Measurements from ENCODE around the gene BEST2.
A peak's percentile ranks its signal among the peaks of the same experiment; 100 is the strongest.

Gene BEST2

DNA sequence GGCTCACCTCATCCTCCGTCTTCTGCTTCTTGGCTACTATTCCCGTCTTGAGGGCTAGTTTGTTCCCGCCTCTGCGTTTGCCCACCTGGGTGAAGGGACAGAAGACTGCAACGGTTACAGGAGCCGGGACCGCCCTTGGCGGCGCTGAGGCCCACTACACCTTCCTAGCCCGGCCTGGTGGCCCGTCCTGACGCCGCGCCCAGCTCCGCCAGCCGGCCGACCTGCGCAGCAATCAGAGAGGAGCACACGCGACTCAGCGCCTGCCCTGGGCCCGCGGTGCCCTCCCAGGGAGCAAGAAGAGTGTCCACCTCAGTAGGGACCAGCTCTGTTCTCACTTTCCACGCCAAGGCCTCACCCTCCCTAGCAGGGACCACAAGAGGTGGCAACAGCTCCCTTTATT, 20.3 kb upstream of the BEST2 start:
- DNase-seq (ENCODE audit: low spot score): no peak

DNA sequence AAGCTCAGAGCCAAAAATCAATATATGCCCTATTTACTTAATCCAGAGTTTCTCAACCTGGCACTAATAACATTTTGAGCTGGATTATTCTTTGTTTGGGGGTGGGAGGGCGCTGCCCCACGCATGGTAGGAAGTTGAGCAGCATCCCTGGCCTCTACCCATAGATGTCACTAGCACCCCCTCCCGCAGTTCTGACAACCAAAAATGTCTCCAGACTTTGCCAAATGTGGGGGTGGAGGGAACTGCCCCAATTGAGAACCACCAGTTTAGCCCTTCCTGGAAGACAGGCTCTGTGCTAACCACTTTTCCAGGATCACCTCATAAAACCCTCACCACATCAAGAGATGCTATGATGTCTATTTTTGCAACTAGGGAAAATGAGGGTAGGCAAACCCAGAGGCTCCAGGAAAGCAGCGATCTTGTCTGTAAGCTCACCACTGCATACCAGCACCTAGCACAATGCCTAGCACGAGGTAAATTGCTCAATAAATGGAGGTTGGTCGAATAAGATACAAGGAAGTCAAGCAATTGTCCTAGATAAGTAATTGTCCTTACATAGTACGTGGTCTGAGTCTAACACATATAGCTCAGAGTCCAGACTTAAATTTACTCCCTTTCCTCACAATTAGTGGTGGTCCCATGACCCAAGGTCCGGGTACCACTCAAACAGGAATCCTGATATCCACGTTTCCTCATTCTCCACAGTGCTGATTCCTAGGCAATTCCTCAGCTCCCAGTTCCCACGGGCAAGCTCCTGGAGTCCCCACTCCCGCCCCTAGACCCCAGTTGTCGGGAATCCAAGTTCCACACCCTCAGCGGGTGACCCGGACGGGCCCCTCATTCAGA, 18.0 kb upstream of the BEST2 start:
- DNase-seq (ENCODE audit: low spot score): peak; percentile 57

DNA sequence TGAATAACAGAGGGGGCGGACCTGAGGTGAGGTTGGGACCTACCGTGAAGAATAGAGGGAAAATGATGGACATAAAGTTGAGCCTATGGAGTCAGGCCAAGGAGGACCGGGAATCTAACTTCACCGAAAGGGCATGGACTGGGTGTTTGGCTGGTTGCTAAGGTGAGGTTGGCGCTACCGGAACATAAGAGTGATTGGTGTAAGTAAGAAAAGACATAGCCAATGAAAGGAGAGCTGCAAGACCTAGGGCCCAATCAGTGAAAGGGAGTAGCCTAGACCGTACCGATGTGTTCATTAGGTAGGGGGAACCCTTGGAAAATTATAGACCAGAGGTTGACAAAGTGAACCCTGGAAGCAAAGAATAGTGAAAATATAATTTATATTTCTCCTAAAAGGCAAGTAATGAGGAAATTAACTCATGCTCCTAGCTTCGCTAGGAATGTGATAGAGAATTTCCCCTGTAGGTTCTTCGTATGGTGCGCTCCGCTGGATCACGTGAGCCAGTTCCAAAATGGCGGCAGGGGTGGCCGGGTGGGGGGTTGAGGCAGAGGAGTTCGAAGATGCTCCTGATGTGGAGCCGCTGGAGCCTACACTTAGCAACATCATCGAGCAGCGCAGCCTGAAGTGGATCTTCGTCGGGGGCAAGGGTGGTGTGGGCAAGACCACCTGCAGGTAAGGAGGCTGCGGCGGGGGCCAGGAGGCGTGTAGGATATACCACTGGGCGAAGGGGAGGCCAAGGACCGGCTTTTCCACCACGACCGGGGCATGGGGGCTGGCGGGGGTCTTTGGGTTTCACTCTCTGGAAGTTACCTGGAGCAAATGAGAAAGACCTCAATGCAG, 14.4 kb upstream of the BEST2 start, which contains the start of gene GET3:
Gene GET3, plus strand, starts transcription at position 503 of the 840 bp plus-strand sequence. Its CDS starts 9 bp downstream, at position 512.
- DNase-seq (ENCODE audit: low spot score): peak; percentile 93

- DNase-seq (ENCODE audit: low spot score): no peak
These were observed 13.7 kb upstream of the BEST2 start for GRCh38 chr19:12737835-12738351.

DNA sequence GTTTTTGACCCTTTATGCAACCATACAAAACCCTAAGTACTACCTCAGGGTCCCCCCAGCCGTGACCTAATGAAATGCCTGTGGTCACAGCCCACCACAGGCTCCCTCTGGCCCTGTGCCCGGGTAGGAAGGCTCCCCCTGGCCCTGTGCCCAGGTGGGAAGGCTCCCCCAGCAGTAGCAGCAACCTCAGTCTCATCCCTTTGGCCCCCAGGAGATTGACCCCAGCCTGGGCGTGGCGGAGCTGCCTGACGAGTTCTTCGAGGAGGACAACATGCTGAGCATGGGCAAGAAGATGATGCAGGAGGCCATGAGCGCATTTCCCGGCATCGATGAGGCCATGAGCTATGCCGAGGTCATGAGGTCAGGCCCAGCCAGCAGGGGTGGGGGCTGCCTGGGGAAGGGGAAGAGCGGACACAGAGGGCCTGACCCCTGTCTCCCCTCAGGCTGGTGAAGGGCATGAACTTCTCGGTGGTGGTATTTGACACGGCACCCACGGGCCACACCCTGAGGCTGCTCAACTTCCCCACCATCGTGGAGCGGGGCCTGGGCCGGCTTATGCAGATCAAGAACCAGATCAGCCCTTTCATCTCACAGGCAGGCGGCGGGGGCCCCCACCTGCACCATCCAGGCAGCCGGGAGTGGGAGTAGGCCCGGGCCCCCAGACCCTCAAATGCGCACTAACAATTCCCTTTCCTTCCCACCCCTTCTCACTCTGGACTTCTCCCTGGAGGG, 6.3 kb upstream of the BEST2 start:
- DNase-seq (ENCODE audit: low spot score): no peak

DNA sequence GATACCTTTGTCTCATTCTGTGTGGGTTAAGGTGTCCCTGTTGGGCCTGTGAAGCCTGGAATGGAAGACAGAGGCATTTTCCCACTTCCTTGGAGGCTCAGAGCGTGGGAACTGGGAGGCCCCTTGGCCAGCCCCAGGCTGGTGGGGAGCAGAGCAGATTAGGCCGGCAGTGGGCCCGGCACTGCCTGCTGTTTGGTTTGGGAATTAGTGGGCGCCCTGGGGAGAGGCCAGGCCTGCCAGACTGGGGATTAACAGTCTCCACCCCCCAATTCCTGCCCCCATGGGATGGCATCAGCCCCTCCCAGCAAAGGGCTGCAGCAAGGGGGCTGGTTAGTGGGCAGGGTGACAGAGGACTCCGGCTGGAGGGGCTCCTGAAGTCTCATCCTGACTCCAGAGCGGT, 3.1 kb upstream of the BEST2 start:
- no peak for DNase-seq (ENCODE audit: low spot score)

GRCh38 chr19:12749938-12750521, 1.6 kb upstream of the BEST2 start:
- DNase-seq (ENCODE audit: low spot score): no peak

DNA sequence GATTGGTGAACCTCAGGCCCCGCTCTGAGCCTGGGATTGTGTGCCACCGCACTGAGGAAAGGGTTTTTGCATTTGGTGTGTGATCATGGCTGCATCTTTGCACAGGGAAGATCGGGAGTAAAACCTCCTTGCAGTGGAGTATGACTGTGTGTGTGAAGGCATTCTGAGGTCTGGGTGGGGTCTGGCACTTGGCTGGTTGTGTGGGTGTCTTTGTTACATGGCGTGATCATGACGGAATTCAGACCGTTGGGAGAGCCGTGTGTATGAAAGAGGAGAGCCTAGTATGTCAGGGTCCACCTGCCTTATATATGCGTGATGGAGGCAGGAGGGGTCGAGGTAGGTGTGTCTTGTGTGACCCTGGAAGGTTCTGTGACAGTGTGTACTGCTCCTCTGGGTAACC, 740 bp upstream of the BEST2 start:
- DNase-seq (ENCODE audit: low spot score): no peak

DNA sequence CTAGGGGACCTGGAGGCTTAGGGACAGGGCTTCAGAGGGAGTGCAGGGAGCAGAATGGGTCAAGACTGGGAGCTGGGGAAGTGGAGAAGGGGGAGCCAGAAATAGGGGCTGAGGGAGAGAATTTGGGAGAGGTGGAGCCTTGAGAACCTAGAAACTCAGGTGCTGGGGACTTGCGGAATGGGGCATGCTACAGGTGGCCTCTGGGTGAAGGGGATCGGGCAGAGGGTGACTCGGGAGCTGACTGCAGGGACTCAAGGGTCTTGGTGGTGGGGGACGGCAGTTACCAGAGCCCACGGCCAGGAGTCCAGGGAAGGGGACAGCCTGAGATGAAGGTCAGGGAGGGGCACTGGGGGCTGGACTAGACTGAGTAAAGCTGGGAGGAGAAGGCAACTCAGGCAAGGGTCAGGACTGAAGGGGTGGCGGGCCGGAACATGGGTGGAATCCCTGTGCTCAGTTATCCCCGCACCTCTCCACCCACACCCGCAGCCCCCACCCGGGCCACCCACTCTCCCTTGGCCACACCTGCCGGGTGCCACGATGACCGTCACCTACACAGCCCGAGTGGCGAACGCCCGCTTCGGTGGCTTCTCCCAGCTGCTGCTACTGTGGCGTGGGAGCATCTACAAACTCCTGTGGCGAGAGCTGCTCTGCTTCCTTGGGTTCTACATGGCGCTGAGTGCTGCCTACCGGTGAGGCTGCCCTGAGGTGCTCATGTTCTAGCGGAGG, 628 bp downstream of the BEST2 start:
- no peak for DNase-seq (ENCODE audit: low spot score)

- no peak for DNase-seq (ENCODE audit: low spot score)
These were observed 3.0 kb downstream of the BEST2 start for GRCh38 chr19:12754465-12755196.

- no peak for DNase-seq (ENCODE audit: low spot score)
These were observed 4.7 kb downstream of the BEST2 start for GRCh38 chr19:12756150-12756883.

DNA sequence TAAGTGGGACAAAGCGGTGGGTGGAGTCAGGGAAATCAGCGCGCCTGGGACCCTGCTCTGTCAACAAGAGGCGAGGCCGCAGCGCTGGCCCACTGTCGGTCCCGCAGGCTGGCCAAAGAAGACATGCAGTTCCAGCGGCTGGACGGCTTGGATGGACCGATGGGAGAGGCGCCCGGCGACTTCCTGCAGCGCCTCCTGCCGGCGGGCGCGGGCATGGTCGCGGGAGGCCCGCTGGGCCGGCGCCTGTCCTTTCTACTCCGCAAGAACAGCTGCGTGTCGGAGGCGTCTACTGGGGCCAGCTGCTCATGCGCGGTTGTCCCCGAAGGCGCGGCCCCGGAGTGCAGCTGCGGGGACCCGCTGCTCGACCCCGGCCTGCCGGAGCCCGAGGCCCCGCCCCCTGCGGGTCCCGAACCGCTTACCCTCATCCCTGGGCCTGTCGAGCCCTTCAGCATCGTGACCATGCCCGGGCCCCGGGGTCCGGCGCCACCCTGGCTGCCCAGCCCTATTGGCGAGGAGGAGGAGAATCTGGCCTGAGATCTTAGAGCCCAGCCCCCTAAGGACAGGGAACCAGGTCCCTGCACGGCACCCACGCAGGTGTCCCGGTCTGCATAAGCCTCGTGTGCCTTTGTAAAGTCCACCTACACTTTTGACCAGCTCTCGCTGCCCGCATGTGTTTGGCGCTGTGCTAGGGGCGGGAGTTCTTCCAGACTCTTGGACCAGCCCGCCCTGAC, 6.1 kb downstream of the BEST2 start:
- DNase-seq (ENCODE audit: low spot score): peak; percentile 93

- no peak for DNase-seq (ENCODE audit: low spot score)
These were observed 8.1 kb downstream of the BEST2 start for GRCh38 chr19:12759686-12760085.

GRCh38 chr19:12763100-12763499, 11.5 kb downstream of the BEST2 start:
- no peak for DNase-seq (ENCODE audit: low spot score)

DNA sequence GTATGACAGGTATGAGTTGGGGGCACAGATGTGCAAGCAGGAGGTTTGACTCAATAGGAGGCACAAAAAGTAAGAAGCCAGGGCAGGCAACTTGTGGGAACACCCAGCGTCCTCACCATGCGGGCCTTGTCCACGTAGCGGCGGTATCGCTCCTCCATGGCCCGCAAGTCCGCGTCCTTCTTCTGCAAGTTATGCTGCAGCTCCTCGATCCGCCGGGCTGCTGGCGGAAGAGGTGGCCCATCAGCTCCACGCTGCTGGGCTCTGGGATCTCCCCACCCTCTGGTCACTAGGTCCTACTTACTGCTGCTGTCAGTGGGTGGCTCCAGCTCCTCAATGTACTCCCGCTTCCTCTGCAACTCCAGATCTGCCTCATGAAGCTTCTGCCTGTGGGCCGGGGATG, 13.1 kb downstream of the BEST2 start:
- no peak for DNase-seq (ENCODE audit: low spot score)

- peak; percentile 89 for DNase-seq (ENCODE audit: low spot score)
These were observed 14.5 kb downstream of the BEST2 start for GRCh38 chr19:12766051-12766521.

- no peak for DNase-seq (ENCODE audit: low spot score)
These were observed 15.6 kb downstream of the BEST2 start for GRCh38 chr19:12767150-12767549.

- DNase-seq (ENCODE audit: low spot score): no peak
These were observed 16.1 kb downstream of the BEST2 start for GRCh38 chr19:12767666-12768065.

DNA sequence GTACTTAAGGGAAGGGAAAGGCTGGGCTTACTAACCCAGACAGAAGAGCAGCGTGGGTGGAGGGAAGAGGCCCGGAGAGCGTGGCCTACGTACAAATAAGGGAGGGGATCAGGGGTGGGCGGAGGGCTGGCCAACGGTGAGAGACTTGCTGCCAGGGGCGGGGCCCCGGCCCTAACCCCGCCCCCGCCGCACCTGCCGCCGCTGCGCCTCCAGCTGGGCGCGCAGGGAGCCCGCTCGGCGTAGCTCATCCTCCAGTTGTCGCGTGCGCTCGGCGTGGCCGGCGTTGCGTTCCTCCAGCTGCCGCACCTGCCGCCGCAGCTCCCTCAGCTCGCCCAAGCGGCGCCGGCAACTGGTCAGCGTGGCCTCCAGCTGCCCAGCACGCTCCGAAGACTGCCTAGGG, 18.1 kb downstream of the BEST2 start:
- no peak for DNase-seq (ENCODE audit: low spot score)

Data from AG20443 (cell line).